PC-9 (cell line): ENCODE results near the gene LRRC14B. TPM values are rescaled to one million over a fixed set of nuclear protein-coding genes. Genes with fewer than 3 reads are reported as not detected.

Experiments used
- BruUV-seq: library from RNA; stranded (reverse); fragments of 400-500 nt; replicated peaks from 2 replicates; lab custom pipeline; 2021; lab: Mats Ljungman, UMichigan
- CTCF ChIA-PET: fragments of 300-600 bp; sonication (Branson Sonifier 250); formaldehyde crosslinking; loops from one replicate; lab custom pipeline; 2022; ENCODE audit warnings: antibody characterized with exemption; lab: Charles Lee
- POLR2A ChIA-PET: fragments of 300-600 bp; sonication (Branson Sonifier 250); formaldehyde crosslinking; loops from one replicate; lab custom pipeline; 2022; ENCODE audit warnings: antibody characterized with exemption; ENCODE audit not compliant: unreplicated experiment; lab: Charles Lee
- DNase-seq, 2 experiments: peaks; one replicate each; pipeline versions ENCODE4 v3.0.0 to v3.0.0-alpha.2; 2015 to 2022; ENCODE audit warnings: mixed read lengths in 1 of 2
- H2AFZ ChIP-seq: fragments of 200-600 bp; sonication (generic); 2 replicates; pipeline ENCODE4 v1.8.1; 2017; ENCODE audit warnings: antibody characterized with exemption
- H3F3A ChIP-seq: fragments of 200-600 bp; sonication (generic); 2 replicates; pipeline ENCODE4 v1.8.1; 2017; ENCODE audit warnings: antibody characterized with exemption, mild to moderate bottlenecking, low read depth; ENCODE audit not compliant: insufficient read depth
- H3K27ac ChIP-seq: fragments of 200-600 bp; sonication (generic); 2 replicates; pipeline ENCODE4 v1.6.1; 2016; ENCODE audit warnings: mixed run types
- H3K27me3 ChIP-seq: fragments of 200-600 bp; sonication (generic); 2 replicates; pipeline ENCODE4 v1.6.1; 2016; ENCODE audit warnings: low read depth, mixed run types; ENCODE audit not compliant: insufficient read depth
- H3K36me3 ChIP-seq: fragments of 200-600 bp; sonication (generic); 2 replicates; pipeline ENCODE4 v1.6.1; 2016; ENCODE audit warnings: low read depth, mixed run types
- H3K4me1 ChIP-seq: fragments of 200-600 bp; sonication (generic); replicated peaks from 2 replicates; pipeline ENCODE4 v1.6.1; 2016; ENCODE audit warnings: mixed run types; ENCODE audit not compliant: insufficient read depth
- H3K4me2 ChIP-seq: fragments of 200-600 bp; sonication (generic); 2 replicates; pipeline ENCODE4 v1.6.1; 2017; ENCODE audit warnings: mixed run types
- H3K4me3 ChIP-seq: fragments of 200-600 bp; sonication (generic); 2 replicates; pipeline ENCODE4 v1.6.1; 2016; ENCODE audit warnings: mixed run types
- H3K79me2 ChIP-seq: fragments of 200-600 bp; sonication (generic); 2 replicates; pipeline ENCODE4 v1.6.1; 2017; ENCODE audit warnings: low read depth, mixed run types
- H3K9me2 ChIP-seq: fragments of 200-600 bp; sonication (generic); 2 replicates; pipeline ENCODE4 v1.8.1; 2017; ENCODE audit warnings: mild to moderate bottlenecking; ENCODE audit not compliant: insufficient read depth
- H3K9me3 ChIP-seq: fragments of 200-600 bp; sonication (generic); 2 replicates; pipeline ENCODE4 v1.8.1; 2016; ENCODE audit warnings: low read depth; ENCODE audit not compliant: insufficient read depth
- H4K20me1 ChIP-seq: fragments of 200-600 bp; sonication (generic); 2 replicates; pipeline ENCODE4 v1.8.1; 2017; ENCODE audit not compliant: insufficient read depth
- CTCF ChIP-seq: fragments of 200-600 bp; sonication (generic); conservative IDR thresholded peaks from 2 replicates; pipeline ENCODE4 v1.6.1; 2017; ENCODE audit warnings: mixed run types, antibody characterized with exemption, mild to moderate bottlenecking, moderate library complexity
- EZH2 ChIP-seq: fragments of 200-600 bp; sonication (generic); IDR thresholded peaks from 2 replicates; pipeline ENCODE4 v1.8.0; 2017; ENCODE audit warnings: antibody characterized with exemption, low read depth
- intact Hi-C: fragments of 100-400 bp; cut with micrococcal nuclease; formaldehyde crosslinking; loops from one replicate; pipeline ENCODE4 v1.10.0; 2022; ENCODE audit not compliant: unreplicated experiment
- total RNA-seq: library from RNA; stranded (reverse); gene quantifications from 2 replicates; pipeline ENCODE4 v1.2.3, GENCODE V29; 2021

LRRC14B gene
- total RNA-seq, 1 experiment from 2014 or later, result not detected

- POLR2A ChIA-PET, result no interaction called here
- no peaks in the 10 kb centered on the region for H3K4me1 ChIP-seq
- BruUV-seq, result no TSS peak
- H4K20me1 ChIP-seq, result peaks cover 20% of the 10 kb centered on the region
- no peak overlapping the region for H3K4me3 ChIP-seq
- no peak overlapping the region for H3K4me2 ChIP-seq
- H3K27ac ChIP-seq, result no peak overlapping the region
- CTCF ChIA-PET, result no interaction called here
- no peaks in the 10 kb centered on the region for H3K9me3 ChIP-seq
- no peaks in the 10 kb centered on the region for H3K79me2 ChIP-seq
- H3K36me3 ChIP-seq, result no peaks in the 10 kb centered on the region
- no peak overlapping the region for H2AFZ ChIP-seq
- TF ChIP-seq CTCF (no peak), EZH2 (no peak)
- no peaks in the 10 kb centered on the region; the same call in 1 of the 2 replicates for H3F3A ChIP-seq
- H3K27me3 ChIP-seq, result peaks cover 6% of the 10 kb centered on the region; the same call in 1 of the 2 replicates
- intact Hi-C loops, result no loop called here
- no peaks in the 10 kb centered on the region for H3K9me2 ChIP-seq
- no peak for DNase-seq
Measured at GRCh38 chr5:199197-199949, 8.1 kb downstream of the LRRC14B start.

GRCh38 chr5:199950-200645, 8.8 kb downstream of the LRRC14B start:
- intact Hi-C loops, result no loop called here
- Histone ChIP-seq H3F3A (no peaks in the 10 kb centered on the region; the same call in 1 of the 2 replicates), H3K27me3 (peaks cover 4% of the 10 kb centered on the region; the same call in 1 of the 2 replicates), H3K4me1 (no peaks in the 10 kb centered on the region), H3K9me2 (no peaks in the 10 kb centered on the region), H3K4me2 (no peak overlapping the region), H4K20me1 (peaks cover 22% of the 10 kb centered on the region), H3K9me3 (no peaks in the 10 kb centered on the region), H3K79me2 (no peaks in the 10 kb centered on the region), H3K36me3 (peaks cover 6% of the 10 kb centered on the region; the same call in 1 of the 2 replicates), H2AFZ (no peak overlapping the region), H3K4me3 (no peak overlapping the region), H3K27ac (no peak overlapping the region)
- no TSS peak for BruUV-seq
- ChIA-PET CTCF (no interaction called here), POLR2A (no interaction called here)
- no peak for DNase-seq
- TF ChIP-seq EZH2, result no peak
- no peak for TF ChIP-seq CTCF

- no peak overlapping the region for H3K4me3 ChIP-seq
- POLR2A ChIA-PET, result no interaction called here
- CTCF ChIA-PET, result no interaction called here
- no peaks in the 10 kb centered on the region for H3K4me1 ChIP-seq
- DNase-seq, result no peak
- no peak overlapping the region for H3K27ac ChIP-seq
- no peaks in the 10 kb centered on the region for H3K9me2 ChIP-seq
- H3K27me3 ChIP-seq, result no peaks in the 10 kb centered on the region
- no peaks in the 10 kb centered on the region; the same call in 1 of the 2 replicates for H3F3A ChIP-seq
- no TSS peak for BruUV-seq
- H2AFZ ChIP-seq, result no peak overlapping the region
- H3K36me3 ChIP-seq, result peaks cover 6% of the 10 kb centered on the region; the same call in 1 of the 2 replicates
- intact Hi-C loops, result no loop called here
- H3K79me2 ChIP-seq, result no peaks in the 10 kb centered on the region
- H3K9me3 ChIP-seq, result no peaks in the 10 kb centered on the region
- TF ChIP-seq EZH2 (no peak), CTCF (no peak)
- peaks cover 22% of the 10 kb centered on the region for H4K20me1 ChIP-seq
- no peak overlapping the region for H3K4me2 ChIP-seq
Measured at GRCh38 chr5:200985-201384, 9.7 kb downstream of the LRRC14B start.
